Liver (tissue), 3 donors: Measurements from ENCODE around the gene AIPL1.

Experiments used
- ATF3 ChIP-seq: IDR thresholded peaks from 2 replicates; pipeline ENCODE4 v1.6.1; 2016; ENCODE audit warnings: antibody characterized with exemption
- CTCF ChIP-seq: fragments of 150-350 bp; IDR thresholded peaks from 2 replicates; pipeline ENCODE4 v1.5.1; 2017; ENCODE audit warnings: improper control_type of control experiment, low read depth, low read length; ENCODE audit not compliant: missing input control
- HNF4G ChIP-seq: IDR thresholded peaks from 2 replicates; pipeline ENCODE4 v1.6.1; 2016; ENCODE audit warnings: antibody characterized with exemption
- RAD21 ChIP-seq, 2 donors: IDR thresholded peaks; 2 replicates each; pipeline ENCODE4 v1.6.1; 2016; ENCODE audit warnings: antibody characterized with exemption in 2 of 2, mild to moderate bottlenecking in 2 of 2
- REST ChIP-seq: IDR thresholded peaks from 2 replicates; pipeline ENCODE4 v1.6.1; 2016; ENCODE audit warnings: antibody characterized with exemption, mild to moderate bottlenecking
- YY1 ChIP-seq: IDR thresholded peaks from 2 replicates; pipeline ENCODE4 v1.6.1; 2016; ENCODE audit warnings: antibody characterized with exemption, mild to moderate bottlenecking
- TF ChIP-seq, protein P1 (sequence below): IDR thresholded peaks from 2 replicates; pipeline ENCODE4 v1.6.1; 2016; ENCODE audit warnings: antibody characterized with exemption
- donor health status: healthy.
- donor health status: healthy.

DNA sequence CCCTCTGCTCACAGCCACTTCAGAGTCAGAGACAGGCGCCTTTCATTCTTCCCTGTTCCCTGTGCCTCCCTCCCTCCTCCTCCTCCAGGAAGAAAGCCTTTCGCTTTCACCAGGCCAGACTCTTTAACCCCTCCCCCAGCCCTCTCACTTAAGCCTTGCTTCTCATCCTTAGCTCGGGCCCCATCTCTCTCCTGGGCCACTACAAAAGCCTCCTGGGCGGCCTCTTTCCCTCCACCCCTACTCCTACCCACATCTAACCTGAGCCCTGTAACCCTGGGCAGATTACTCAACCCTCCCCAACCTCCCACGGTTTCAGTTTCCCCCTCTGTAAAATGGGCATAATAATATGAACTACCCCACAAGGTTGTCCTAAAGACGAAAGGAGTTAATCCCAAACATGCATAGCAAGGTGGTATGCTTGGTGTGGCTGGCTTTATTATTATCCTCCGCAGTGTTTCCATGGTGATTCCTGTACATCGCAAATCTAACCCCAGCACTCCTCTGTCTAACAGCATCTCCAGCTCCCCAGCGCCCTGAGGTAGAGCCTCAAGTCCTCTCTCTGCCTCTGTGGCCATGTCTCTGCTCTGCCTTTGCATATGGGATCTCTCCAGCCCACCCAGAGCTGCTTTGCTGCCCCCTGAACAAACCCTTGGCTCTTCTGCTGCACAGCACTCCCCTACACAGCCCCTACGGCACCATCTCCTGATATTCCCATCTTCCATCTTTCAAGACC lies 27.0 kb upstream of the AIPL1 start:
- TF ChIP-seq YY1 (no peak), CTCF (no peak), ATF3 (no peak), REST (no peak), RAD21 (IDR thresholded peaks at IDR 0.05) (no peak), HNF4G (no peak)
- TF ChIP-seq, protein P1, sequence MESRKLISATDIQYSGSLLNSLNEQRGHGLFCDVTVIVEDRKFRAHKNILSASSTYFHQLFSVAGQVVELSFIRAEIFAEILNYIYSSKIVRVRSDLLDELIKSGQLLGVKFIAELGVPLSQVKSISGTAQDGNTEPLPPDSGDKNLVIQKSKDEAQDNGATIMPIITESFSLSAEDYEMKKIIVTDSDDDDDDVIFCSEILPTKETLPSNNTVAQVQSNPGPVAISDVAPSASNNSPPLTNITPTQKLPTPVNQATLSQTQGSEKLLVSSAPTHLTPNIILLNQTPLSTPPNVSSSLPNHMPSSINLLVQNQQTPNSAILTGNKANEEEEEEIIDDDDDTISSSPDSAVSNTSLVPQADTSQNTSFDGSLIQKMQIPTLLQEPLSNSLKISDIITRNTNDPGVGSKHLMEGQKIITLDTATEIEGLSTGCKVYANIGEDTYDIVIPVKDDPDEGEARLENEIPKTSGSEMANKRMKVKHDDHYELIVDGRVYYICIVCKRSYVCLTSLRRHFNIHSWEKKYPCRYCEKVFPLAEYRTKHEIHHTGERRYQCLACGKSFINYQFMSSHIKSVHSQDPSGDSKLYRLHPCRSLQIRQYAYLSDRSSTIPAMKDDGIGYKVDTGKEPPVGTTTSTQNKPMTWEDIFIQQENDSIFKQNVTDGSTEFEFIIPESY = no peak
